Ovary (tissue), 3 donors: ENCODE results near the gene RANBP1.

ENCODE experiments used
- CTCF ChIP-seq, 3 donors: fragments of 450-650 bp in 2 of 3; fragments of 200-600 bp in 1 of 3; IDR thresholded peaks; one replicate each; pipeline versions ENCODE4 v1.5.1 to v1.8.0; 2016 to 2022; ENCODE audit warnings: antibody characterized with exemption in 3 of 3, mild to moderate bottlenecking in 1 of 3
- POLR2A ChIP-seq: fragments of 450-650 bp; IDR thresholded peaks from one replicate; pipeline ENCODE4 v1.6.1; 2017; ENCODE audit warnings: antibody characterized with exemption, mild to moderate bottlenecking, moderate library complexity
- donor health status: DM: no; HTN: no; CAD: no.

- TF ChIP-seq CTCF (IDR thresholded peaks at IDR 0.05), result no peak
- no peak for TF ChIP-seq POLR2A
These were observed 1.9 kb downstream of the RANBP1 start for GRCh38 chr22:20117633-20118299.
